ENCODE results near the gene CAMSAP1. TPM values are rescaled to one million over a fixed set of nuclear protein-coding genes. Genes with fewer than 3 reads are reported as not detected.
A peak's percentile ranks its signal among the peaks of the same experiment; 100 is the strongest.
"Not testable (repeated sequence)": the region's sequence is repeated elsewhere in the genome, so short reads cannot be mapped to it uniquely, and the experiment has no call there.

The CAMSAP1 gene
- total RNA-seq, 6 experiments from 2014 or later, result 5.2 to 16.1 (median 10.4) TPM

- peaks cover 0 to 10% (median 4%) of the 10 kb centered on the region in 4 donors for H3K9me3 ChIP-seq
- H3K4me3 ChIP-seq, result no peak overlapping the region
- H3K36me3 ChIP-seq, result peaks cover 0 to 7% (median under 1%) of the 10 kb centered on the region in 4 donors
- 87% methylated on average over 5 of the region's 11 CpGs for WGBS (ENCODE audit: insufficient coverage, low coverage, low lambda C conversion rate, missing lambda C conversion rate)
- DNase-seq, result peak in 1 of 3 donors; percentile 24
- no peaks in the 10 kb centered on the region for H3K27me3 ChIP-seq
- no peaks in the 10 kb centered on the region for H3K4me1 ChIP-seq
- intact Hi-C loops (cut with DNase I), result no loop called here
- ATAC-seq, result peak in 1 of 4 donors; percentile 47
- TF ChIP-seq POLR2A (IDR thresholded peaks at IDR 0.05), result no peak
- no peak for TF ChIP-seq CTCF (IDR thresholded peaks at IDR 0.05)
- H3K27ac ChIP-seq, result no peak overlapping the region
Observed at GRCh38 chr9:135919318-135919890, 12.1 kb upstream of the CAMSAP1 start.

- H3K9me3 ChIP-seq; ATAC-seq; intact Hi-C loops (cut with DNase I); H3K27ac ChIP-seq; H3K36me3 ChIP-seq; H3K27me3 ChIP-seq; H3K4me1 ChIP-seq; DNase-seq; H3K4me3 ChIP-seq: not testable (repeated sequence)
- WGBS (ENCODE audit: insufficient coverage, low coverage, low lambda C conversion rate, missing lambda C conversion rate), result 94% methylated on average over 10 of the region's 12 CpGs
Observed at GRCh38 chr9:135916227-135916626, 8.9 kb upstream of the CAMSAP1 start.

- Histone ChIP-seq H3K27ac (no peak overlapping the region), H3K36me3 (peaks cover 0 to 7% (median 2%) of the 10 kb centered on the region in 4 donors), H3K4me1 (no peaks in the 10 kb centered on the region), H3K27me3 (no peaks in the 10 kb centered on the region), H3K4me3 (no peak overlapping the region), H3K9me3 (peaks cover 0 to 10% (median 4%) of the 10 kb centered on the region in 4 donors)
- WGBS (ENCODE audit: insufficient coverage, low coverage, low lambda C conversion rate, missing lambda C conversion rate), result 100% methylated on average over 1 of the region's 1 CpG
- DNase-seq (no peak), ATAC-seq (no peak)
- no peak for TF ChIP-seq POLR2A (IDR thresholded peaks at IDR 0.05)
- TF ChIP-seq CTCF (IDR thresholded peaks at IDR 0.05), result no peak
- intact Hi-C loops (cut with DNase I), result no loop called here
Observed at GRCh38 chr9:135914921-135915320, 7.6 kb upstream of the CAMSAP1 start.

- H3K27me3 ChIP-seq; DNase-seq; H3K36me3 ChIP-seq; H3K4me3 ChIP-seq; H3K9me3 ChIP-seq; ATAC-seq; H3K27ac ChIP-seq; intact Hi-C loops (cut with DNase I): not testable (repeated sequence)
- 92% methylated on average over 6 of the region's 9 CpGs for WGBS (ENCODE audit: insufficient coverage, low coverage, low lambda C conversion rate, missing lambda C conversion rate)
- H3K4me1 ChIP-seq, result peaks cover 0 to 13% (median 4%) of the 10 kb centered on the region in 4 donors
Observed at GRCh38 chr9:135911233-135911632, 3.9 kb upstream of the CAMSAP1 start.

- intact Hi-C loops (cut with DNase I), result no loop called here
- TF ChIP-seq POLR2A (IDR thresholded peaks at IDR 0.05) (no peak), CTCF (IDR thresholded peaks at IDR 0.05) (no peak)
- DNase-seq, result no peak
- peaks cover 0 to 15% (median 4%) of the 10 kb centered on the region in 4 donors for H3K4me1 ChIP-seq
- H3K36me3 ChIP-seq, result peaks cover 0 to 6% (median 2%) of the 10 kb centered on the region in 4 donors
- H3K4me3 ChIP-seq, result no peak overlapping the region
- H3K9me3 ChIP-seq, result no peaks in the 10 kb centered on the region
- no peak overlapping the region for H3K27ac ChIP-seq
- WGBS (ENCODE audit: insufficient coverage, low coverage, low lambda C conversion rate, missing lambda C conversion rate), result 97% methylated on average over 8 of the region's 9 CpGs
- ATAC-seq, result no peak
- no peaks in the 10 kb centered on the region for H3K27me3 ChIP-seq
Observed at GRCh38 chr9:135910757-135911156, 3.4 kb upstream of the CAMSAP1 start.
